Bone marrow (tissue), 2 donors: ENCODE results near the gene PCNX1.
"Not testable (repeated sequence)": the region's sequence is repeated elsewhere in the genome, so short reads cannot be mapped to it uniquely, and the experiment has no call there.

ENCODE experiments used
- DNase-seq, 2 donors: peaks; one replicate each; lab custom pipeline; 2025; lab: John Stamatoyannopoulos, UW

Gene PCNX1

GRCh38 chr14:71122866-71123565 lies 215.8 kb downstream of the PCNX1 start:
- DNase-seq: no peak

GRCh38 chr14:71123579-71124135 lies 216.4 kb downstream of the PCNX1 start:
- DNase-seq: no peak

- not testable (repeated sequence) for DNase-seq
These were observed 222.6 kb downstream of the PCNX1 start for GRCh38 chr14:71129716-71130490.

- no peak for DNase-seq
These were observed 223.4 kb downstream of the PCNX1 start for GRCh38 chr14:71130491-71131179.

- DNase-seq: no peak
These were observed 226.0 kb downstream of the PCNX1 start for GRCh38 chr14:71133296-71133695.

GRCh38 chr14:71135496-71135895 lies 228.2 kb downstream of the PCNX1 start:
- no peak for DNase-seq

GRCh38 chr14:71135911-71136310 lies 228.7 kb downstream of the PCNX1 start:
- no peak for DNase-seq

- DNase-seq: no peak
These were observed 229.3 kb downstream of the PCNX1 start for GRCh38 chr14:71136386-71137060.

- DNase-seq: no peak
These were observed 230.5 kb downstream of the PCNX1 start for GRCh38 chr14:71137536-71138447.

- DNase-seq: peak; percentile 12 to 24
These were observed 231.4 kb downstream of the PCNX1 start for GRCh38 chr14:71138448-71139293.

GRCh38 chr14:71139294-71139946 lies 232.2 kb downstream of the PCNX1 start:
- DNase-seq: no peak

- no peak for DNase-seq
These were observed 232.9 kb downstream of the PCNX1 start for GRCh38 chr14:71140157-71140556.

- no peak for DNase-seq
These were observed 234.6 kb downstream of the PCNX1 start for GRCh38 chr14:71141701-71142374.

- DNase-seq: no peak
These were observed 235.2 kb downstream of the PCNX1 start for GRCh38 chr14:71142375-71143038.

- no peak for DNase-seq
These were observed 236.4 kb downstream of the PCNX1 start for GRCh38 chr14:71143381-71144290.

GRCh38 chr14:71147335-71147734 lies 240.1 kb downstream of the PCNX1 start:
- DNase-seq: not testable (repeated sequence)

GRCh38 chr14:71148627-71149026 lies 241.4 kb downstream of the PCNX1 start:
- no peak for DNase-seq
